Psoas muscle (tissue), 8 donors: ENCODE results near the gene PNMA6A. TPM values are rescaled to one million over a fixed set of nuclear protein-coding genes. Genes with fewer than 3 reads are reported as not detected.
"Not testable (repeated sequence)": the region's sequence is repeated elsewhere in the genome, so short reads cannot be mapped to it uniquely, and the experiment has no call there.

Experiments used
- ATAC-seq, 4 donors: fragments of 200-7000 bp; cut with Tn5 transposase; one replicate each; pipeline ENCODE4 v1.9.1; 2020; ENCODE audit warnings: moderate library complexity in 3 of 4, mild to moderate bottlenecking in 2 of 4
- DNase-seq, 2 donors: peaks; one replicate each; pipeline ENCODE4 v3.0.0-alpha.2; 2020
- H3K27ac ChIP-seq: fragments of 200-600 bp; one replicate; pipeline ENCODE4 v1.8.0; 2022
- H3K27me3 ChIP-seq, 3 donors: fragments of 200-600 bp in 1 of 3; one replicate each; pipeline versions ENCODE4 v1.6.1 to v1.8.0; 2013 to 2022; ENCODE audit warnings: low read length in 2 of 3, mild to moderate bottlenecking in 2 of 3, moderate library complexity in 1 of 3; ENCODE audit not compliant: insufficient read depth in 3 of 3
- H3K36me3 ChIP-seq, 2 donors: fragments of 200-600 bp in 1 of 2; one replicate each; pipeline versions ENCODE4 v1.6.1 to v1.8.0; 2013 to 2022; ENCODE audit warnings: low read depth in 1 of 2, mild to moderate bottlenecking in 1 of 2, moderate library complexity in 1 of 2; ENCODE audit not compliant: insufficient read depth in 1 of 2
- H3K4me1 ChIP-seq: fragments of 200-600 bp; one replicate; pipeline ENCODE4 v1.8.0; 2022
- H3K4me3 ChIP-seq: fragments of 200-600 bp; one replicate; pipeline ENCODE4 v1.8.0; 2022; ENCODE audit warnings: mild to moderate bottlenecking
- H3K9me3 ChIP-seq: fragments of 200-600 bp; one replicate; pipeline ENCODE4 v1.8.0; 2022
- WGBS, 3 donors: extraction: QIAGEN DNeasy Blood & Tissue Kit; methylation state at CpG; one replicate each; pipeline versions ENCODE4 v1.1.6 to v1.1.7; 2013; 5-methylcytosine and 5-hydroxymethylcytosine counted together
- intact Hi-C, 2 donors: fragments of 100-400 bp; cut with DNase I; formaldehyde crosslinking; loops; one replicate each; pipeline versions ENCODE4 v1.11.0 to v1.14.2; 2022
- polyA plus RNA-seq, 3 donors: library from polyadenylated mRNA; stranded (reverse); fragments of 200-250 nt; gene quantifications; one replicate each; pipeline ENCODE4 v1.2.3, GENCODE V29; 2013
- total RNA-seq, 4 donors: library from RNA; stranded (reverse); fragmentation: NEBNext Ultra II Directional in 2 of 4; extraction: Animal tissue kit (Norgen Biotek cat#: 25700) in 2 of 4; gene quantifications; one replicate each; pipeline versions ENCODE4 v1.2.1 to v1.2.4, GENCODE V29; 2021 to 2023
- TF ChIP-seq, protein P1 (sequence below): fragments of 200-600 bp; IDR thresholded peaks from one replicate; pipeline ENCODE4 v1.8.0; 2022; ENCODE audit warnings: antibody characterized with exemption
- donor health status: healthy with polysubstance abuse.
- donor health status: DM: no; HTN: no; CAD: no; lungs with moderate emphysema.
- donor health status: Bipolar disorder and iron deficiency.
- donor health status: healthy.
- donor health status: DM: yes; HTN: yes; CAD: no.
- donor health status: DM: no; HTN: no; CAD: no.
- donor health status: DM: no; HTN: no; CAD: no.
- donor health status: DM: yes; HTN: yes; CAD: no.

The PNMA6A gene
- total and polyA plus RNA-seq, 7 donors = 0.09 to 1.3 (median 0.20) TPM

- no peaks in the 10 kb centered on the region for H3K36me3 ChIP-seq
- no peaks in the 10 kb centered on the region for H3K9me3 ChIP-seq
- 70 to 88% (median 85%) methylated on average over 6 to 11 of the region's 11 CpGs for WGBS, 3 donors
- TF ChIP-seq, protein P1, sequence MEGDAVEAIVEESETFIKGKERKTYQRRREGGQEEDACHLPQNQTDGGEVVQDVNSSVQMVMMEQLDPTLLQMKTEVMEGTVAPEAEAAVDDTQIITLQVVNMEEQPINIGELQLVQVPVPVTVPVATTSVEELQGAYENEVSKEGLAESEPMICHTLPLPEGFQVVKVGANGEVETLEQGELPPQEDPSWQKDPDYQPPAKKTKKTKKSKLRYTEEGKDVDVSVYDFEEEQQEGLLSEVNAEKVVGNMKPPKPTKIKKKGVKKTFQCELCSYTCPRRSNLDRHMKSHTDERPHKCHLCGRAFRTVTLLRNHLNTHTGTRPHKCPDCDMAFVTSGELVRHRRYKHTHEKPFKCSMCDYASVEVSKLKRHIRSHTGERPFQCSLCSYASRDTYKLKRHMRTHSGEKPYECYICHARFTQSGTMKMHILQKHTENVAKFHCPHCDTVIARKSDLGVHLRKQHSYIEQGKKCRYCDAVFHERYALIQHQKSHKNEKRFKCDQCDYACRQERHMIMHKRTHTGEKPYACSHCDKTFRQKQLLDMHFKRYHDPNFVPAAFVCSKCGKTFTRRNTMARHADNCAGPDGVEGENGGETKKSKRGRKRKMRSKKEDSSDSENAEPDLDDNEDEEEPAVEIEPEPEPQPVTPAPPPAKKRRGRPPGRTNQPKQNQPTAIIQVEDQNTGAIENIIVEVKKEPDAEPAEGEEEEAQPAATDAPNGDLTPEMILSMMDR = no peak
- H3K4me3 ChIP-seq = no peak overlapping the region
- no peak for DNase-seq
- H3K4me1 ChIP-seq = no peaks in the 10 kb centered on the region
- H3K27ac ChIP-seq = no peak overlapping the region
- peaks cover 0 to 4% (median 0%) of the 10 kb centered on the region in 3 donors for H3K27me3 ChIP-seq
- intact Hi-C loops = no loop called here
- no peak for ATAC-seq
Observed at GRCh38 chrX:153074935-153075334, 2.7 kb downstream of the PNMA6A start.

DNA sequence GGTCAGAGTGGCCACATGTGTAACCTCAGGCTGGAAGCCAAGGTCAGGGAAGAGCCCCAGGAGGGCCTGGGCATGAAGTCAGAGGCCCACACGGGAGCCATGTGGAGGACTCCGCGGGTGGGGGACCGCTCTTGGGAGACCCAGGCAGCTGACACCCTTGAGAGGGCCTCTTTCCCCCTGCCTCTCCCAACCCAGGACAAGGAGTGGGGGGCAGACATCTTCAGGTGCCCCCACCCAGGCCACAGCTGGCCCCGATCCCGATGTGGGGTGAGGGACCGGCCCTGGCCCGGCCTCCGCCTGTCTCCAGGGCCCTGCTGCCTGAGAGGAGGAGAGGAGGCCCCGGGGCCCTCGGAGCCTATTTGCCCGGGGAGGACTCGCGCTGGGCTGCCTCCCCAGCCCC lies 3.1 kb downstream of the PNMA6A start:
- DNase-seq = no peak
- no peak for ATAC-seq
- intact Hi-C loops = no loop called here
- H3K4me3 ChIP-seq = no peak overlapping the region
- 84 to 100% (median 84%) methylated on average over 1 to 10 of the region's 14 CpGs for WGBS, 3 donors
- H3K27me3 ChIP-seq = peaks cover 0 to 4% (median 0%) of the 10 kb centered on the region in 3 donors
- H3K4me1 ChIP-seq = no peaks in the 10 kb centered on the region
- TF ChIP-seq, protein P1 = no peak
- H3K36me3 ChIP-seq = no peaks in the 10 kb centered on the region
- no peak overlapping the region for H3K27ac ChIP-seq
- no peaks in the 10 kb centered on the region for H3K9me3 ChIP-seq

GRCh38 chrX:153077437-153078135 lies 5.3 kb downstream of the PNMA6A start:
- H3K4me3 ChIP-seq, H3K36me3 ChIP-seq, H3K27ac ChIP-seq, DNase-seq, H3K4me1 ChIP-seq, H3K27me3 ChIP-seq, intact Hi-C loops, H3K9me3 ChIP-seq: not testable (repeated sequence)
- WGBS, 3 donors = no CpG with 5 or more reads among the region's 76 CpGs
- peak; percentile 51 to 68 (median 64) for ATAC-seq

- H3K9me3 ChIP-seq, H3K4me3 ChIP-seq, intact Hi-C loops, DNase-seq, H3K4me1 ChIP-seq, ATAC-seq, H3K36me3 ChIP-seq, H3K27me3 ChIP-seq, H3K27ac ChIP-seq: not testable (repeated sequence)
- 68 to 72% methylated on average over 10 of the region's 23 CpGs; no CpG with 5 or more reads in 1 of the 3 donors for WGBS, 3 donors
Observed at GRCh38 chrX:153083238-153083923, 11.1 kb downstream of the PNMA6A start.

- intact Hi-C loops = no loop called here
Observed at GRCh38 chrX:153102418-153102817, 30.2 kb downstream of the PNMA6A start.

GRCh38 chrX:153104959-153105358 lies 32.7 kb downstream of the PNMA6A start:
- H3K36me3 ChIP-seq, H3K27me3 ChIP-seq, DNase-seq, H3K9me3 ChIP-seq, H3K4me1 ChIP-seq, ATAC-seq, H3K4me3 ChIP-seq, H3K27ac ChIP-seq, intact Hi-C loops: not testable (repeated sequence)
- 62 to 94% (median 91%) methylated on average over 1 of the region's 1 CpG for WGBS, 3 donors

More at GRCh38 chrX:153102418-153102817, 30.2 kb downstream of the PNMA6A start:
- H3K36me3 ChIP-seq = no peaks in the 10 kb centered on the region
- H3K27ac ChIP-seq = no peak overlapping the region
- no peak overlapping the region for H3K4me3 ChIP-seq
- TF ChIP-seq, protein P1 = no peak
- DNase-seq (no peak), ATAC-seq (no peak)
- no peaks in the 10 kb centered on the region for H3K27me3 ChIP-seq
- 62 to 81% (median 65%) methylated on average over 3 of the region's 3 CpGs for WGBS, 3 donors
- no peaks in the 10 kb centered on the region for H3K9me3 ChIP-seq
- H3K4me1 ChIP-seq = no peaks in the 10 kb centered on the region

DNA sequence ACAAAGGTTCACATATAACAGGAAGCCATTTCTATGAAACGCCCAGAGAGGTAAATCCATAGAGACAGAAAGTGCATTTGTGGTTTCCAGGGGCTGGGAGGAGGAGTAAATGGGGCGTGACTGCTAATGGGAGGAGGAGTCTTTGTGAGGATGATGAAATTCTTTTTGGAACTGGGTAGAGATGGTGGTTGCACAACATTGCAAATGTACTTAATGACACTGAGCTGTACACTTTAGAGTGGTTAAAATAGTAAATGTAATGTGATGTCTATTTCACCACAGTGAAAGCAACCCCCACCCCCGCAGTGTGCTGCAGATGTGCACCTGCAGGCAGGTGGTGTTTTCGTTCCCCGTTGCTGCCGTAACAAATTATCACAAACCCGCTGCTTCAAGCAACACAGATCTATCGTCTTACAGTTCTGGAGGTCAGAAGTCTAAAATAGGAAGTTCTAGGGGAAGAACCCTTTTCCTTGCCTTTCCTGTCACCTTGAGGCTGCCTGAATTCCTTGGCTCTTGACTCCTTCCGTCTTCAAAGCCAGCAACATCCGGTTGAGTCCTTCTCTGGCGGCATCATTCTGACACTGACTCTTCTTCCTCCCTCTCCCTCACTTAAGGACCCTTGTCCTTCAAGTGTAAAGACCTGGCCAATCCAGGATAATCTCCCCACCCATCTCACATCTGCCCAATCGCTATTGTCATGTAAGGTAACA lies 34.0 kb downstream of the PNMA6A start:
- DNase-seq, H3K27ac ChIP-seq, H3K9me3 ChIP-seq, H3K36me3 ChIP-seq, intact Hi-C loops, H3K27me3 ChIP-seq, H3K4me3 ChIP-seq, H3K4me1 ChIP-seq: not testable (repeated sequence)
- WGBS, 3 donors = 11 to 61% (median 58%) methylated on average over 1 to 4 of the region's 12 CpGs
- peak; percentile 42 to 74 (median 56) for ATAC-seq

GRCh38 chrX:153110735-153111134 lies 38.5 kb downstream of the PNMA6A start:
- intact Hi-C loops, H3K36me3 ChIP-seq: not testable (repeated sequence)

More at GRCh38 chrX:153110735-153111134, 38.5 kb downstream of the PNMA6A start:
- not testable (repeated sequence) for DNase-seq, H3K4me1 ChIP-seq, H3K27me3 ChIP-seq, ATAC-seq, H3K4me3 ChIP-seq, H3K27ac ChIP-seq, H3K9me3 ChIP-seq
- no CpG with 5 or more reads among the region's 2 CpGs for WGBS, 3 donors
